Activated CD8-positive, alpha-beta memory T cell treated with anti-CD3 and anti-CD28 coated beads, Interleukin-2, amount 50 U/mL, for 4 hours (primary cell): ENCODE measurements around the gene LGALS4.
"Not testable (repeated sequence)": the region's sequence is repeated elsewhere in the genome, so short reads cannot be mapped to it uniquely, and the experiment has no call there.

Experiments used
- DNase-seq: peaks from one replicate; pipeline ENCODE4 v3.0.0-alpha.2; 2020

Gene LGALS4

DNA sequence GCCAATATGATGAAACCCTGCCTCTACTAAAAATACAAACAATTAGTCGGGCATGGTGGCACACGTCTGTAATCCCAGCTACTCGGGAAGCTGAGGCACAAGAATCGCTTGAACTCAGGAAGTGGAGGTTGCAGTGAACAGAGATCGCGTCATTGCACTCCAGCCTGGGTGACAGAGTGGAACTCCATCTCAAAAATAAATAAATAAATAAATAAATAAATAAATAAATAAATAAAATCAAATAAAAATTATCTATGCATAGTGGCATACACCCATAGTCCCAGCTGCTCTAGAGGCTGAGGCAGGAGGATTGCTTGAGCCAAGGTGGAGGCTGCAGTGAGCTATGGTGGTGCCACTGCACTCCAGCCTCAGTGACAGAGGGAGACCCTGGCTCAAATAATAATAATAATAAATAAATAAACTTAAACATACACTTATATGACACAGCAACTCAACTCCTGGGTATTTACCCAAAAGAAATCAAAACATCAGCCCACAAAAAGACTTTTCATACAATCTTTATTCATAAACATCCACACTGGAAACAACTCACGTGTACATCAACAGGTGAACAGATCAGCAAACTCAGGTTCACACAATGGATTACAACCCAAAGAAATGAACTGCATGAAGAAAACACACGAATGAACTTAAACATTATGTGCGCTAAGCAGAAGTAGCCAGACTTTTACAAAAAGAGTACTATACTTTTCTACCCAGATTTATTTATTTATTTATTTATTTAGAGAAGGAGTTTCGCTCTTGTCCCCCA lies 46.3 kb downstream of the LGALS4 start:
- no peak for DNase-seq

DNA sequence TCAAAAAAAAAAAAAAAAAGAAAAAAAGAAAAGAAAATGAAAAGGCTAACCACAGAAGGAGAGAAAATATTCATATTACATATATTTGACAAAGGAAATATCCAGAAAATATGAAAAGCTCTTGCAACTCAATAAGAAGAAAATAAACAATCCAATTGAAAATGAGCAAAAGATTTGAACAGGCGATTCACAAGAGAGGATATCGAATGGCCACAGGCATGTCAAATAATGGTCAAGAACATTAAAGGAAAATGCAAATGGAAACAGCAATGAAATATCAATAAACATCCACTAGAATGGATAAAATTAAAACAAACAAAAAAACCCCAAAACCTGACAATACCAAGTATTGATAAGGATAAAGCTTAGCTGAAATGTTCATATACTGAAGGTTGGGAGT lies 47.5 kb downstream of the LGALS4 start:
- DNase-seq, result no peak

DNA sequence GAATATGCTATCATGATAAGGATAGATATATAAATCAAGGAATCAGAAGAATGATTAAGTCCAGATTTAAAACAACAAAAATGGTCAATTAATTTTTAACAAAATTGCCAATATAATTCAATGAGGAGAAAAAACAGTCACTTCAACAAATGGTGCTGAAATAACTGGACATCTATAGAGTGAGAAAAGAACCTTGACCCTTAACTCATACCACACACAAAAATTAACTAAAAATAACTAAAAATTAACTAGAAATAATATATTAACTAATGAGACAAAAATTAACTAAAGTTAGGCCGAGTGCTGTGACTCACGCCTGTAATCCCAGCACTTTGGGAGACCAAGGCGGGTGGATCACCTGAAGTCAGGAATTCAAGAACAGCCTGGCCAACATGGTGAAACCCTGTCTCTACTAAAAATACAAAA lies 48.9 kb downstream of the LGALS4 start:
- DNase-seq, result no peak

DNA sequence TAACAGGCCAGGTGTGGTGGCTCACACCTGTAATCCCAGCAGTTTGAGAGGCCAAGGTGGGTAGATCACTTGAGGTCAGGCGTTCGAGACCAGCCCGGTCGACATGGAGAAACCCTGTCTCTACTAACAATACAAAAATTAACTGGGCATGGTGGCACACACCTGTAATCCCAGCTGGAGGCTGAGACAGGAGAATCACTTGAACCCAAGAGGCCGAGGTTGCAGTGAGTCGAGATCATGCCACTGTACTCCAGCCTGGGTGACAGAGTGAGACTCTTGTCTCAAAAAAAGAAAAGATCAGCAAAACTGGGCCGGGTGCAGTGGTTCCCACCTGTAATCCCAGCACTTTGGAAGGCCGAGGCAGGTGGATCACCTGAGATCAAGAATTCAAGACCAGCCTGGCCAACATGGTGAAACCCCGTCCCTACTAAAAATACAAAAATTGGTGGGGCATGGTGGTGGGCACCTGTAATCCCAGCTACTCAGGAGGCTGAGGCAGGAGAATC lies 50.8 kb downstream of the LGALS4 start:
- DNase-seq, result not testable (repeated sequence)

DNA sequence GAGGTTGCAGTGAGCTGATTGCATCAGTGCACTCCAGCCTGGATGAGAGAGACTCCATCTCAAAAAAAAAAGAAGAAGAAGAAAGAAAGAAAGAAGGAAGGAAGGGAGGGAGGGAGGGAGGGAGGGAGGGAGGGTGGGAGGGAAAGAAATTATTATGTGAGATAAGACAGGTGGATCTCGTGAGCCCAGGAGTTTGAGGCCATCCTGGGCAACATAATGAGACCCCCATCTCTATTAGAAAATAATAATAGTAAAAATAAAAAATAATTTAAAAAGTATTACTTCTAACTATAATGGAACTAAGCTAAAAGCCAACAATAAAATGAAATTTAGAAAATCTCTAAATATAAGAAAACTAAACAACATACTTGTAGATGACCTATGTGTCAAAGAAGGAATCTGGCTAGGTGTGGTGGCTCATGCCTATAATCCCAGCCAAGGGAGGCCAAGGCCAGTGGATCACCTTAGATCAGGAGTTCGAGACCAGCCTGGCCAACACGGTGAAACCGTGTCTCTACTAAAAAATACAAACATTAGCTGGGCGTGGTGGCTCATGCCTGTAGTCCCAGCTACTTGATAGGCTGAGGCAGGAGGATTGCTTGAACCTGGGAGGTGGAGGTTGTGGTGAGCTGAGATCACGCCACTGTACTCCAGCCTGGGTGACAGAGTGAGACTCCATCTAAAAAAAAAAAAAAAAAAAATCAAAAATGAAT lies 51.8 kb downstream of the LGALS4 start:
- not testable (repeated sequence) for DNase-seq

DNA sequence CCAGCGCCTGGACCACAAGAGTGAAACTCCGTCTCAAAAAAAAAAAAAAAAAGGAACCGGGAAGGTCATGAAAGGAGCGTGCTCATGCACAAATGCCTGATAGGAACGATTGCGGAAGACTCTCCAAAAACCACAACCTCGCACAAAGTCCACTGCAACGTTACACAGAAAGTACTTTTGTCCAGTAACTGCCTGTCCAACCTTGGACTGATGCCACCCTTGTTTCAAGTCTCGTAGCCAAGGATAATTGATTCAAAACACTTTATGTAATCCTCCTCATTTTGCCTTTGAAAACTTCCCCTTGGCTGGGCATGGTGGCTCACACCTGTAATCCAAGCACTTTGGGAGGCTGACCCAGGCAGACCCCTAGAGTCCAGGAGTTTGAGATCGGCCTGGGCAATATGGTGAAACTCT lies 53.1 kb downstream of the LGALS4 start:
- DNase-seq, result no peak

DNA sequence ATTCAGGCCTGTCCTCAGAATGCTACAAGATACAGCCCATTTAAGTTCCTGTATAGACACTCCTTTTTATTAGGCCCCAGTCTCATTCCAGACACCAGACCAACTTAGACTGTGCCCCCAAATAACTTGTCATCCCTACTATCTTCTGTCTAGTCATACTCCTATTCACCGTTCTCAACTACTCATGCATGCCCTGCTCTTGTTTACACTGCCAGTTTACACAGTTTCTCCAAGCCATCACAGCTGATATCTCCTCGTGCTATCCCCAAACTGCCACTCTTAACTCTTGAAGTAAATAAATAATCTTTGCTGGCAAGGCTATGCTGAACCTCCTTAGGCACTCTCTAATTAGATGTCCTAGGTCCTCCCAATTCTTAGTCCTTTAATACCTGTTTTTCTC lies 58.5 kb downstream of the LGALS4 start:
- DNase-seq, result not testable (repeated sequence)

DNA sequence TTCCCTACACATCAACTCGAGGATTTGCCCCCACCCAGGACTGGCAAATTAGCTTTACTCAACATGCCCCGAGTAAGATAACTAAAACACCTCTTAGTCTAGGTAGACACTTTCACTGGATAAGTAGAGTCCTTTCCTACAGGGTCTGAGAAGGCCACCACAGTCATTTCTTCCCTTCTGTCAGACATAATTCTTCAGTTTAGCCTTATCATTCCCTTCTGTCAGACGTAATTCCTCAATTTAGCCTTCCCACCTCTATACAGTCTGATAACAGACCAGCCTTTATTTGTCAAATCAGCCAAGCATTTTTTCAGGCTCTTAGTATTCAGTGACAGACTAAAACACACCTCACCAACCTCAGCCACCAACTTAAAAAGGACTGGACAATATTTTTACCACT lies 59.0 kb downstream of the LGALS4 start:
- DNase-seq, result not testable (repeated sequence)
